GM12872 (cell line): ENCODE measurements around the gene CHAC2.
A peak's percentile ranks its signal among the peaks of the same experiment; 100 is the strongest.

ENCODE experiments used
- CTCF ChIP-seq: IDR thresholded peaks from 3 replicates; pipeline ENCODE4 v1.5.1; 2011; ENCODE audit warnings: low read depth, mild to moderate bottlenecking, low read length, moderate library complexity; ENCODE audit not compliant: insufficient read depth

Gene CHAC2

GRCh38 chr2:53820048-53820447 is 52.4 kb downstream of the CHAC2 start:
- no peak for TF ChIP-seq CTCF

- no peak for TF ChIP-seq CTCF
Observed at GRCh38 chr2:53820711-53821110, 53.1 kb downstream of the CHAC2 start.

- no peak for TF ChIP-seq CTCF
Observed at GRCh38 chr2:53821810-53822209, 54.2 kb downstream of the CHAC2 start.

- TF ChIP-seq CTCF = peak; percentile 24; the same call in 1 of the 3 replicates
Observed at GRCh38 chr2:53823639-53824038, 56.0 kb downstream of the CHAC2 start.
